Stimulated activated CD8-positive, alpha-beta memory T cell treated with anti-CD3 and anti-CD28 coated beads, Interleukin-7, amount 100 ng/mL, for 48 hours (primary cell): Measurements from ENCODE around the gene TTLL8.
"Not testable (repeated sequence)": the region's sequence is repeated elsewhere in the genome, so short reads cannot be mapped to it uniquely, and the experiment has no call there.

ENCODE experiments used
- DNase-seq, 2 donors: peaks; one replicate each; pipeline ENCODE4 v3.0.0-alpha.2; 2020; ENCODE audit warnings: low read depth in 1 of 2; ENCODE audit errors: extremely low read depth in 1 of 2

TTLL8 gene

GRCh38 chr22:50058061-50058905 is at the start of gene TTLL8:
TTLL8 (minus strand) TSS chr22:50058298.
- DNase-seq, result no peak

- DNase-seq, result no peak
These were observed 49.4 kb upstream of the TTLL8 start for GRCh38 chr22:50107529-50107928.

- no peak for DNase-seq
These were observed 47.4 kb upstream of the TTLL8 start for GRCh38 chr22:50105208-50106100.

GRCh38 chr22:50104141-50104544 is 46.0 kb upstream of the TTLL8 start:
- no peak for DNase-seq

- DNase-seq, result no peak
These were observed 44.8 kb upstream of the TTLL8 start for GRCh38 chr22:50102946-50103345.

DNA sequence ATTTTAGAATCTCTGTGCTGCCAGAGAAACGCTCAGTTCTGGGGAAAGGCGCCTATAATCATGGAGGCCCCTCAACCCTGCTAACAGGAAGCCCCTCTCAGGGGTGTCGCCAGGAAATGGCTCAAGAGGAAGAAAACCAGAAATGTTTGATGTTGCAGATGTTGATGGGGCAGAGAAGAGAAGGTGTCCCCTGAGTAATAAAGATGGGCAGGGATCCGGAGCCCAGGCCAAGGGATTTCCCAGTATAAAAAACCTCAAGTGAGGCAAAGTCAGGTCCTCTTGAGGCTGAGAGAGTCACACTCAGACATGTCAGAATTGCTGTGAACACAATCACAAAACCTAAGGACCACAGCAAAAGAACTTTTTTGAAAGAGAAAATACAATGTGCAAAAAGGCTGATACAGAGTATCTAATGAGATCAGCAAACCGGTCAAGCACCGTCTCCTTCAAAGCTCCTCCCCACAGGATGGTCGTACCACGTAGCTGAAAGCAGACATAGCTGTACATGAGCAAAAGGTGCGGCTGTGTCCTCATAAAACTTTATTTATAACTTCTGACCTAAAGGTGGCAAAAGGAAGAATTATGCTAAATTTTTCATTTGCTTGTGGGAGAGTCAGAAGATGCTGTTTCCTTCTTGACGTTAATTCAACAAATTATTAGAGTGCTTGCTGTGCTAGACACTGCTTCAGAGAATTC is 43.9 kb upstream of the TTLL8 start:
- DNase-seq, result no peak

DNA sequence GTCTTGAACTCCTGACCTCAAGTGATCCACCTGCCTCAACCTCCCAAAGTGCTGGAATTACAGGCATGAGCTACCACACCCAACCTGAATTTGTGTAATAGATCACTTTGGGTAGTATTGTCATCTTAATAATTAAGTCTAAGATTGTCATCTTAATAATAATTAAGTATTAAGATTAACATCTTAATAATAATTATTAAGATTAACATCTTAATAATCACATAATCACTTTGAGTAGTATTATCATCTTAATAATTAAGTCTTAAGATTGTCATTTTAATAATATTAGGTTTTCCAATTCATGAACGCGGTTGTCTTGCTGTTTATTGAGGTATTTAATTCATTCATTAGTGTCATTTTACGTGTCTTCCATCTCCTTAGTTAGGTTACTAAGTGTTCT is 40.0 kb upstream of the TTLL8 start:
- DNase-seq, result no peak

GRCh38 chr22:50092342-50092741 is 34.2 kb upstream of the TTLL8 start:
- DNase-seq, result no peak

DNA sequence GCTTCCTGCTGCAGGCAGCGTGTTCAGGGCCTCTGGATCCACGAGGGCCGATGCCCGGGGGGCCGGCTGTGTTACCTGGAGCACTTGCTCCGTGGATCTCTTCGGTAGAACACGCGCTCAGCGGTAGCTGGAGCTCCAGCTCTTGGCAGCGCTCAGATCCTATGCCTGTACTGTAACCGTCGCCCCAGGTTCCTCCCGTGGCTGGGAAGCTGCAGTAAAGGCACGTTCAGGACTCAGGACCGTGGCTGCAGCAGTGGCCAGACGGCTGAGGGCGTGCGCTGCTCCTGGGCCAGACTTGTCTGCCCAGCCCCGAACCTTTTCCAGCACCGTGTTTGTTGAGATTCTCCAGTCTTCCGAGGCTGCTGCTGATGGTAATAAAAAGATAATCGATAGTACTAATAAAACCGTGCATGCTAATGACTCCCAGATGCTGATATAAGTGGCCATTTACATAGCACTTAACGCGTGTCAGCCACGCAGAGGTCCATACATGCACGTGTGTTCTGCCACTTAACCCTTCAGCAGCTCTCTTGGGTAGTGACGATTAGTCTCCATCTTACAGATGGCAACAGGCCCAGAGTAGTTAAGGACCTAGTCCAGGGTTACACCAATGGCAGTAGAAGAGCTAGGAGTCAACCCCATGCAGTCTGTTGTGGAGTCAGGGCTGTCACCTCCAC is 33.1 kb upstream of the TTLL8 start:
- no peak for DNase-seq

DNA sequence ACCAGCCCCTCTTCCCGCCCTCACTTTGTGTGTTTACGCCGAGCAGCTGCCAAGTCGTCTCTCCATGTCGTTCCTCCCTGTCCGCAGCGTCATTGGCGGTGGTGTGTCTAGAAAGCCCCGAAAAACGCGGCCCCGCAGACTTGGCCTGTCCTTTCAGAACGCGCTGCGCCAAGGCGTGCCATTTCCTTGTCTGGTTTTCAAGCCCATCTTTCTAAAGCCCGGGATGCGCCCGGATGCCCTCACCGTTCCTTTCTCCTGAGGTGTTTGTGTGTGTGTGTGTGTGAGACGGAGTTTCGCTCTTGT is 32.3 kb upstream of the TTLL8 start:
- no peak for DNase-seq

DNA sequence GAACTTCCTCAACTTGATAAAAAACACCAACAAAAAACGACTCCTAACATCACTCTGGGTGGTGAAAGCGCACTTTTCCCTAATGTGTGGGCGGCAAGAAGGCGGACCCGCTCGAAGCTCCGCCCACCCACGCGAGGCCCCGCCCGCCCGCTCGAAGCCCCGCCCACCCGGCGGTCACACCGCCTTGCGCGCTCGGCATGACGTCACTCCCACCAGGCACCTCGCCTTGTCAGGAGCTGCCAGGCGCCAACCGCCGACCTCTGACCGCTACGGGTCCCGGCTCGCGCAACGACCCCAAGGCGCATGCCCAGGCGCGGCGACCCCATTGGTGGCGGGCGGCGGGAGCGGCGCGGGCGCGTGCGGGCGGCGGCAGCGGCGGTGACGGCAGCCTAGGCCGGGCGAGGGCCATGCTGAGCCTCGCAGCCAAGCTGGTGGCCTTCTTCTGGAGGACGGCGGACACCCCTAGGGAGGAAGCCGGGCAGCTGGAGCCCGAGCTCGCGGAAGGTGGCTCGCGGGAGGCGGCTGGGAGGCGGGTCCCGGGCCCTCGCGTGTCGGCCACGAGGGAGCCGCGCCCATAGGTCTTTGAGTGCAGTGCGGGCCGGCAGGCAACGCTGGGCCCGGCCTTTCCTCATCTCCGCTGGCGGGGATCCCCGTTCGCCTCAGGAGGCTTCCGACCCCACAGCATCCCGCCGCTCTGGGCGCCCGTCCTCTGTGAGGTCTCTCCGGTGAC is 31.7 kb upstream of the TTLL8 start, which contains the start of gene MOV10L1:
MOV10L1 (plus strand) TSS at position 325 of the 730 bp plus-strand sequence; CDS start at position 408, 83 bp downstream.
- no peak for DNase-seq

GRCh38 chr22:50089231-50089630 is 31.1 kb upstream of the TTLL8 start:
- no peak for DNase-seq

DNA sequence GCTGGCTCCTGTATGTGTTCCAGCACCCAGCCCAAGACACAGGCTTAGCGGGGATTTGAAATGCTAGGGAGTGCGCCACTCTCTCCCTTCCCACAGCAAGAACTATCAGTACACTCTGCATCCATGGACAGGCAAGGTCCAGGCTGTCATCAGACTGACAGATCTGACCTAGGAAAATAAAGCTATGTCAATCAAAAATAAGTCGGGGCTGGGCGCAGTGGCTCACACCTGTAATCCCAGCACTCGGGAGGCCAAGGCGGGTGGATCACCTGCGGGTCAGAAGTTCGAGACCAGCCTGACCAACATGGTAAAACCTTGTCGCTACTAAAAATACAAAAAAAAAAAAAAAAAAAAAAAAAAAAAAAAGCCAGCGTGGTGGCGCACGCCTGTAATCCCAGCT is 30.0 kb upstream of the TTLL8 start:
- DNase-seq, result no peak

- no peak for DNase-seq
These were observed 29.5 kb upstream of the TTLL8 start for GRCh38 chr22:50087646-50088045.

DNA sequence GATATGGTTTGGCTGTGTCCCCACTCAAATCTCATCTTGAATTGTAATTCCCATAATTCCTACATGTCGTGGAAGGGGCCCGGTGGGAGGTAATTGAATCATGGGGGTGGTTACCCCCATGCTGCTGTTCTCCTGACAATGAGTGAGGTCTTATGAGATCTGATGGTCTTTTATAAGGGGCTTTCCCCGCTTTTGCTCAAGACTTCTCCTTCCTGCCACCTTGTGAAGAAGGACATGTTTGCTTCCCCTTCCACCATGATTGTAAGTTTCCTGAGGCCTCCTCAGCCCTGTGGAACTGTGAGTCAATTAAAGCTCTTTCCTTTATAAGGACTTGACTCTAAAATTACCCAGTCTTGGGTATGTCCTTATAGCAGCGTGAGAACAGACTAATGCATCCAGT is 28.9 kb upstream of the TTLL8 start:
- not testable (repeated sequence) for DNase-seq

GRCh38 chr22:50086526-50086925 is 28.4 kb upstream of the TTLL8 start:
- no peak for DNase-seq

DNA sequence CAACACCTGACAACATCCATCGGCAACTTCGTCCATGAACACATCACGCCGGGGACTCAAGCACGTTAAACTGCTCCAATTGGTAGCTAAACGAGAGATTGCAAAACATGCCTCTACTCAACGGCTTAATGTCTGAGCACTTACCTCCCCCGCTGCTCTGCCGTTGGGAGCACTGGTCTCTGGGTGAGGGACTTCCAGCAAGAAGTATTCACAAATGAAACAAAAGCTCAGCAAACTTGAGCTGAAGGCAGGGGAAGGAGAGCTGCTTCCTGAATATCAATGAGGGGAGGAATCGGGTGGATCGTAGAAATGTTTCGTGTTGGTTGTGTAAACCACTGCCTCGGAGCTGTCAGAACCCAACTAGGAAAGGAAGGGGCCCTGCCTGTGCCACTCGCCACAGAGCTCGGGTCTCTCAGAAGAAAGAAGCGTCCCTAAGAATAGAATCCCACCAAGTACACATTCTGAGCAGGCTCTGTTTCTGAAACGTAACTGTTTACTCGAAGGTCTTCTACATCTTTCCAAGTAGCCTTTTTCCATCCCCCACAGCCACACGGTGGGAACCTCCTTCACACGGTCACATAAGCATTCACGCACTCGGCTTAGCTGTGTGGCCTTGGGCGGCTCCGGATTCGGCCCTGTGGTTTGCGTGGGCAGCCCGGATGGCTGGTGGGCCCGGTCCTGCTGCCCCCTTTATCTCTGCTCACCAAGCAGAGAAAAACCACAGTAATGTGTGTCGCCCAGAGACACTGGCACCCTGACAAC is 27.3 kb upstream of the TTLL8 start, which contains the start of gene MLC1:
MLC1 (minus strand) TSS at position 216 of the 762 bp plus-strand sequence. CDS start 524 bp downstream, outside the sequence.
- no peak for DNase-seq

DNA sequence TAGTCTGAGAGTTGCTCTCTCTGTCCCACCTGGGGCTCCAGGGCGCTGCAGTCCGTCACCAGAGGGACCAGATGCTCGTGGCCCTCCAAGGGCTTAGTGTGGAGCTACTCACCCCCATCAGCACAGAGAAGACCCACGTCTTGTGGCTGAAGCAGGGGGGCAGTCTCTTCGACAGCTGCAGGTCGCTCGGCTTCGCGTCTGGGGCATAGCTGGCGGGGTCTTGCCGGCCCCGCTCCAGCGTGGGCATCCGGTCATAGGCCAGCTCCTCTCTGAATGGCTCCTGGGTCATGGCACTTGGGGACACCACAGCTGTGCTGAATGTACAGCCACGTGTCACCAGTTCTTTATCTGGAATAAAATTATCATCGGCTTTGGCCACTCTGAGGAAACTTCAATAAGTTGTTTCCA is 26.5 kb upstream of the TTLL8 start:
- DNase-seq, result no peak

DNA sequence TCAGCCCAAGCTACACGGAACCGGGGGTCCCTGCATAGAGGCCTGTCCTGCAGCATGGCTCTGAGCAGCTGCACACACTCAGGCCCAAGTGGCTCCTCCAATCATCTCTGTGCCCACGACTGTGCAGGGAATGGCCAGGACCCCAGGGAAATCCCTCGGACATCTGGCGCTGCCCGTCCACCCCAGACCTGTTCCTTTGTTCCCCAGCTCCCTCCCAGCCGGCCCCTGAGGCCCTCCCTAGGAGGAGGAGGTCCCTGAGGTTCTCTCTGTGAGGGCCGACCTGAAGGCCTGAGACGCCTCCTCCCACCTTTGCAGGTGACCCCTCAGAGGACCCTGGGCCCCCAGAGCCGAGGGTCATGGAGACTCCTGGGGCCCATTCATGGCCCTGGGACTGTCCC is 26.0 kb upstream of the TTLL8 start:
- DNase-seq, result no peak
